ENCODE data around the gene GCA. TPM values are rescaled to one million over a fixed set of nuclear protein-coding genes. Genes with fewer than 3 reads are reported as not detected.

Gene GCA
- total RNA-seq, 1 donor from 2014 or later, result 37.4 TPM

DNA sequence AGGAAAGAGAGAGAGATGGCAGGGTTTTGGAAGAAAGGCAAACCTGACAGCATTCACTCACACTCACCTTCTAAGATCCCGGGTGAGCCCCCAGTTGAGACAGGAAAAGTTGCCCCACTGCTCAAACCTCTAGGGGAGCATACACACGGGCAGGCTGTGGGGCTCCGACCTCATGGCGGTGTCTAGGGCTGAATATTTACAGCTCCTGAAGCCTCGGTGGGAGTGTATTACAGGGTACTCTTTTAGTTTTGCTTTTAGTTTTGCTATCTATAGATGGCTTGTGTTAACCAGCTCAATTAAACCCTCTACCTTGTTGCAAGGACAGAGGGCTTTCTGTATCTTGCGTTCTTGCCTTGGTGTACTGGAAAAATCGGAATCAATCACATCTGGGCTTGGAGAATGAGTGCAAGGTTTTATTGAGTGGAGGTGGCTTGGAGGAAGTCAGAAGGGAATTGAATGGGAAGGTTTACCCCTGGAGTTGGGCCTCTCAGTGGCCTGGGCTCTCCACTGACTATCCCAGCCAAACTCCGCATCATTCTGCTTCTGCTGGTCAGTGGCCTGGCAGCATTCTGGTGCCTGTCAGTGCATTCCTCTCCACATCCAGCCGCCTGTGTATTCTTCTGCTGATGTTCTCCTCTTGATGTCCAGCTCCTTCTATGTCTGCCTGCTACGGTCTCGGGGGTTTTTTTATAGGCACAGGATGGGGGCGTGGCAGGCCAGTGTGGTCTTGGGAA is 15.3 kb upstream of the GCA start:
- DNase-seq (ENCODE audit: low spot score), result no peak

- DNase-seq (ENCODE audit: low spot score), result no peak
Observed at GRCh38 chr2:162330881-162331280, 13.1 kb upstream of the GCA start.

DNA sequence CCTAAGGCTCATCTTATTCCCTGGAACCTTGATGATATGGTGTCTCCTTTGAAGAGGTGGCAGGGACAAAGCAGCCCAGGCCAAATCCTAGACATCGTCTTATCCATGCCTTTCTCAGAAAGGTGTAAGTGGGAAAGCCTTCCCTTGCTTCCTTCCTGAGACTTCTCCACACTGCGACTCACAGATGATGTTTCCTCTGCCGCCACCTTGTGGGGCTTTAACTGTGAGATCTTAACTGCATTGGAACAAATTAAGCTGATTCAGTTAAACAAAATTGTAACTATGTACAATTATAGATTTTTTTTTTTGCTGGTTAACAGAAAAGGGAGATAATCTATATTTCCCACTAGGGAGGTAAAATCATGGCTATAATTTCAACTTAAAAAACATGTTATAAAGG is 10.0 kb upstream of the GCA start:
- DNase-seq (ENCODE audit: low spot score), result peak; percentile 30

- no peak for DNase-seq (ENCODE audit: low spot score)
Observed at GRCh38 chr2:162337868-162338267, 6.1 kb upstream of the GCA start.

DNA sequence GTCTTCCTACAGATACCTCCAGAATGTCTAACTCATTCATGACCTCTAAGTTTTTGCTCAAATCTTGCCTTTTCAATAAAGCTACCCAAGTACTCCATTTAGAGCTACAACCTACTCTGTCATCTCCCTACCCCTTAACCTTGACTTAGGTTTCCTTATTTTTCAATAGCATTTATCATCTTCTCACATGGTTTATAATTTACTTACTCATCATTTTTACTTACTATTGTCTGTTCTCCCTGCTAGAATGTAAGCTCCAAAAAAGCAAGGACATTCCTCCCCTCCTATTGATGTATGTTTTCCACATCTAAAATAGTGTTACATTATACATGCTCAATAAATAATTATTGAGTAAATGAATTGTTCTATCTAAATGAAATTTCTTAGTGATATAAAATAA is 3.1 kb upstream of the GCA start:
- DNase-seq (ENCODE audit: low spot score), result no peak

GRCh38 chr2:162342321-162342720 is 1.6 kb upstream of the GCA start:
- no peak for DNase-seq (ENCODE audit: low spot score)

GRCh38 chr2:162342841-162343240 is 1.1 kb upstream of the GCA start:
- DNase-seq (ENCODE audit: low spot score), result no peak

GRCh38 chr2:162343492-162343823 is 474 bp upstream of the GCA start:
- DNase-seq (ENCODE audit: low spot score), result no peak

DNA sequence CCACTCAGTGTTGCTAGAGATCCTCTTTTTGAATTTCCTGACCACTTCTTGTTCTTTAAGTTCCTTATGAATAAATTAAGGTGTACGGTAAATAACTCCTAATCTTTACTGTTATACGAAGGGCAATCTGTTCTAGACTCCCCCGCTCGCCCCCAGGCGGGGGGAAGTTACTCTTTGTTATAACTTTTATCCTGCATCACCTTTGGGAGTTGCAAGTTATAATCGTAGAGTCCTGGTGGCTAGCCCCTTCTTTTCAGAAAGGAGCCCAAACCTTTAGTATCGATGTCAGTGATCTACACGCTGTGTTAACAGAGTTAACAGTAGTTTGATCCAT is 652 bp downstream of the GCA start:
- no peak for DNase-seq (ENCODE audit: low spot score)

GRCh38 chr2:162365392-162365791 is 21.5 kb downstream of the GCA start:
- DNase-seq (ENCODE audit: low spot score), result no peak

DNA sequence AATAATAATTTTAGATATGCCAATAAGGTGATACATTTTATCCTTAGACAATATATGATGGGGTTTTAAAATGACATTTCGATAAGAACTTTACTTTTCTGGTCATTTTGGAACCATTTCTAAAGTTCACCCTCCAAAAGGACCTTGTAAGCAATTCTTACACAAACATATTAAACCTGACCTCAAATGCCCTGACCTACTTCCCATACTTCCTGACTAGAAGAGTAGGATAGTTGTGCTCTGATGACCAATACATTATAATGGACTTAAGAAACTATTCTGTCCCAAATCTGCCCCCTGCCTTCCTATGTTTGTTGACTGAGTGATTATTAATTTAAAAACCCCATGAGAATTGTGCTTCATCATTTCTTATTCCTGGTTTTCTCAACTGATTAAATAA is 24.6 kb downstream of the GCA start:
- no peak for DNase-seq (ENCODE audit: low spot score)

- DNase-seq (ENCODE audit: low spot score), result no peak
Observed at GRCh38 chr2:162369551-162369950, 25.6 kb downstream of the GCA start.

GRCh38 chr2:162370931-162371330 is 27.0 kb downstream of the GCA start:
- DNase-seq (ENCODE audit: low spot score), result no peak

GRCh38 chr2:162372818-162373217 is 28.9 kb downstream of the GCA start:
- no peak for DNase-seq (ENCODE audit: low spot score)

DNA sequence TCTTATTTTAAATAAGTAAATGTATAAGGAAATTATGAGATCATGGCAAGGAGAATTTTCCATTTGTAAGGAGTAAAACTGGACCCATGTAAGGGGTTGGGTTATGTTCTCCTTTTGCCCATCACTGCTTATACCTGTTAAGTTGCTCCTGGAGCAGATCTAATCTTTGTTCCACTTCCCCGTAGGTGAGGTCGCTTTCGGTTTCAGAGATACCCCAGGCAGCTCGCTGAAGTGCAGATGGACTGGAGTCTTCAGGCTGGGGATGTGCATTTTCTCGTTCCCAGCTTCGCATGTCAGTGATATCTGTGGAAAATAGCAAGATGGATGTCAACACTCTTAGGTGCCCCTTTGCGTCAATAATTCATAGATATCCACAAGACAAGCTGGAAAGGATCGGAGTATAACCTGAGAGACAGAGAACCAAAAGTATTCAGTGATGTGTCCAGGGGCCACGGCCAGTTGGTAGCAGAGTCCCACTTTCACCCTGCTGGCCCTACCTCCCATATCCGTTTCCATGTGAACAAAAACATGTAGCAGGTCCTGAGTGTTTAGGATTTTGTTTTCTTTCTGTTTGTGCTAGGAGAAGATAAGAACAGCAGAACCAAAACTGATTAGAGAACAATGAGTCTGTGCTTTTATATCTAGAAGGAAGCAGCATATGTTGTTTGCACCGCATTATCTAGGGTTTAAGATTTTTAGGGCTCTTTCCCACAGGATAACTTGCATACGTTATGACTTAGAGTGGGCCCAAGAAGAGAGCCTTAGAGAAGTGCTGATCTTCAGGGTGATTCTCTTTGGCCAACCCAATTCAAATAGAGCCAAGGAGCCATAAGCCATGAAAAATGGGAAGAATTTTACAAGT is 36.0 kb downstream of the GCA start:
- DNase-seq (ENCODE audit: low spot score), result no peak

- no peak for DNase-seq (ENCODE audit: low spot score)
Observed at GRCh38 chr2:162381851-162382250, 37.9 kb downstream of the GCA start.

DNA sequence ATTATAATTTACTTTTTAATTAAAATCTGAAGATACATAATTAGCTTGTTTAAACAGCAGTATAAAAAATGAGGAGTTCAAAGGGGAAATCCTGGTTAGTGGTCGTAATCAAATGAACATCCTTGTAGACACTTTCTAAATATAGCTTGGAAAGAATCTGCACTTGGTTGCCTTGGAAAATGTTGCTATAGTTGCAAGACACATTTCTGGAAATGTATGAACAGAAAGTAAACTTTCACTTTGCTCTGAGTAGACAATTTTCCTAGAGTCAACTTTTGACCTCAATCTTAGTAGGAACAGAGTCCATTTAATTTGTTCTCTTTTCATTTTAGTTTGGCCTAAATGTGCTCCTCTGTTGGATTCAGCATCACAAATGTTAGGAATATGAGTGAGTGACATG is 38.3 kb downstream of the GCA start:
- no peak for DNase-seq (ENCODE audit: low spot score)

DNA sequence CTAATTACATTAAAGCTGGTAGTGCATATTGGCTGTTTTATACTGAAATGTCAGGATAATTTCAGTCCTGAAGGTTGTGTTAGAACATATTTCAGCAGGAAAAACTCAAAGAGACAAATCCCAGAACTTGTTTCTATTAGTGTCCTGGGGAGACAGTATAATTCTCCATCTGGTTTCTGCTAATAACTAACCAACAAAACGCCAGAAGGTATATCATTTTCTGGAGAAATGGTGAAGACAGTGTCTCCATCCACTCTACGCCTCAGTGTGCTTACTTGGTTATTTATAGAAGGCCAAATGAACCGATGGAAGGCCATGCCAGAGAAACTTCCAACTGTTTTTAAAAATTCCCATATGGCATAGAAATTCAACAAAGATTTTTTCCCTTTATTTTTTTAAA is 41.6 kb downstream of the GCA start:
- no peak for DNase-seq (ENCODE audit: low spot score)

DNA sequence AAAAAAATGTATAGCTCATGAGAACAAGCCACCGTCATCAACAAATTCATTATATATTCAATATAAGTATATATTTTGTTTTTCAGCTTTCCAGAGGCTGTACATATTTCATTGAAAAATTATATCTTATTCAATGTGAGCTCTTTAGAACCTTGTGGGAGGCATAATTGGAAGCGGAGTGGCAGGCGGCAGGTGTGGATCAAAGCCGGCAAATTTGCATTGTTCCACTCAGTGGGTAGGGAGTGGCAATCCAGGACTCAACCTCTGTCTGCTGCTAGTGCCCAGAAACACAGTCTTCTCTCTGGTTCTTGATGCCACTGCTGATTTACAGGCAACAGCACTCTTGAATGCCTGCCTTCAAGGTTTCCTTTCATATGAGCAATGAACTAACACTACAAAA is 46.9 kb downstream of the GCA start:
- DNase-seq (ENCODE audit: low spot score), result no peak

DNA sequence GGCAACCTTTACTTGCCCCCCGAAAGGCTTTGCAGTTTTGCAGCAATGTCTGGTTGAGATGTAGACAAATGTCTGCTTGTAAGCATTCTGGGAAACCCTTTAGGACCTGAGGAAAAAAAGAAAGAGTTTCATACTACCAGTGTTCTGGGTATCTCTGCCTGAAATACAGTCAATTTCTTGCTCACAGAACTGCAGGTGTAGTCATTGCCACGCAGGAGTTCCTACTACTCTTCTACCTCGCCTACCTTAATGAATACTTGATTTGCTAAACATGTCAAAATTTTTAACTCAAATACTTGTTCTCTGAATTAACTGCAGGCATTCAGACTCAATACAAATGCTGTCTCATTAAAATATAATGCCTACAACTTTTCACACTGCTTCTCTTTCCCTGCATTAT is 56.4 kb downstream of the GCA start:
- no peak for DNase-seq (ENCODE audit: low spot score)

DNA sequence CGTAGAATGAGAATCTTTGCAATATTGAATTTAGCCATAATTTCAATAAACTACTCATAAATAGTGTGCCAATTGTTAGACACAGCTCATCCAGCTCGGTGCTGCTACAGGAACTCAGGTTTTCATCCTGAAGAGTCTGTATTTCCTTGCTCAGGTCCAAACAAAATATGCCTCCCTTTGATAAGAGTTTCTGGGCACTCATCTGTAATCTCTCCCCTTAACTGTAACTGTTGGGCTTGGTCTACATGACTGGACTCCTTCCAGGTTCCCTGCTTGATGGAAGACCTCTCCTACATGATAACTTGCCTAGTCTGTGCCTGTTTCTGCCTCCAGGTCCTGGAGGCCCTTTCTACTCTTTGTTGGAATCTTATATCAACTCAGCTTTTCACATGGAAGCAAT is 57.9 kb downstream of the GCA start:
- DNase-seq (ENCODE audit: low spot score), result no peak

- no peak for DNase-seq (ENCODE audit: low spot score)
Observed at GRCh38 chr2:162403884-162404283, 60.0 kb downstream of the GCA start.

Measured in mucosa of gallbladder (tissue), 1 donor.